Panc1 (cell line): ENCODE measurements around the gene TSPAN3. TPM values are rescaled to one million over a fixed set of nuclear protein-coding genes. Genes with fewer than 3 reads are reported as not detected.

ENCODE experiments used
- ATAC-seq: fragments of 200-7000 bp; cut with Tn5 transposase; 2 replicates; pipeline ENCODE4 v1.9.1; 2020; ENCODE audit warnings: mild to moderate bottlenecking, moderate library complexity
- BruUV-seq: library from RNA; stranded (reverse); fragments of 400-500 nt; replicated peaks from 2 replicates; lab custom pipeline; 2021; lab: Mats Ljungman, UMichigan
- CTCF ChIA-PET: fragments of 300-600 bp; sonication (Branson Sonifier 250); formaldehyde crosslinking; loops from one replicate; lab custom pipeline; 2022; ENCODE audit warnings: antibody characterized with exemption; lab: Charles Lee
- POLR2A ChIA-PET: fragments of 300-600 bp; sonication (Branson Sonifier 250); formaldehyde crosslinking; loops from one replicate; lab custom pipeline; 2022; ENCODE audit warnings: antibody characterized with exemption; lab: Charles Lee
- DNase-seq: peaks from one replicate; pipeline ENCODE4 v3.0.0-alpha.2; 2010; ENCODE audit warnings: low read depth, low spot score
- H3K27ac ChIP-seq: 2 replicates; pipeline ENCODE4 v1.5.1; 2011; ENCODE audit warnings: mild to moderate bottlenecking, low read length, inconsistent platforms
- H3K27me3 ChIP-seq: fragments of 200-500 bp; sonication (Bioruptor generic); 2 replicates; pipeline ENCODE4 v1.6.0; 2014; ENCODE audit warnings: low read length, inconsistent platforms; ENCODE audit not compliant: control insufficient read depth, insufficient read depth
- H3K36me3 ChIP-seq: fragments of 200-500 bp; sonication (Bioruptor generic); 2 replicates; pipeline ENCODE4 v1.5.1; 2014; ENCODE audit warnings: inconsistent platforms, mild to moderate bottlenecking, low read length, moderate library complexity; ENCODE audit not compliant: control insufficient read depth, insufficient read depth
- H3K4me1 ChIP-seq: 2 replicates; pipeline ENCODE4 v1.5.1; 2011; ENCODE audit warnings: inconsistent platforms, mild to moderate bottlenecking, low read length, moderate library complexity; ENCODE audit not compliant: control insufficient read depth, insufficient read depth
- H3K4me3 ChIP-seq, 2 experiments: 2 replicates each; pipeline ENCODE4 v1.5.1; 2011 to 2012; ENCODE audit warnings: low read depth in 2 of 2, low read length in 2 of 2, mild to moderate bottlenecking in 2 of 2, inconsistent platforms in 1 of 2, moderate library complexity in 1 of 2
- H3K9me3 ChIP-seq: fragments of 200-500 bp; sonication (Bioruptor generic); 2 replicates; pipeline ENCODE4 v1.5.1; 2014; ENCODE audit warnings: low read depth, mild to moderate bottlenecking, inconsistent platforms, low read length, moderate library complexity; ENCODE audit not compliant: control insufficient read depth, insufficient read depth
- POLR2AphosphoS5 ChIP-seq: IDR thresholded peaks from 2 replicates; pipeline ENCODE4 v1.6.1; 2012; ENCODE audit warnings: mild to moderate bottlenecking, low read depth, low read length, moderate library complexity
- SIN3A ChIP-seq: IDR thresholded peaks from 2 replicates; pipeline ENCODE4 v1.6.1; 2012; ENCODE audit warnings: low read depth, mild to moderate bottlenecking, low read length, moderate library complexity, borderline replicate concordance; ENCODE audit not compliant: insufficient read depth
- TCF7L2 ChIP-seq: IDR thresholded peaks from 2 replicates; pipeline ENCODE4 v1.6.1; 2011; ENCODE audit warnings: mild to moderate bottlenecking, low read depth, low read length, inconsistent platforms
- in situ Hi-C: cut with HindIII; loops from 2 replicates; pipeline ENCODE4 v1.10.0; 2016; ENCODE audit warnings: low sequenced_read_pairs, low pct_unique_long_range_greater_than_20kb
- intact Hi-C: fragments of 100-400 bp; cut with micrococcal nuclease; formaldehyde crosslinking; loops from one replicate; pipeline ENCODE4 v1.10.0; 2022; ENCODE audit not compliant: unreplicated experiment
- total RNA-seq: library from RNA; stranded (reverse); gene quantifications from one replicate; pipeline ENCODE4 v1.2.1, GENCODE V29; 2021; ENCODE audit not compliant: unreplicated experiment
- TF ChIP-seq, protein P1 (sequence below): fragments of 450-650 bp; IDR thresholded peaks from 2 replicates; pipeline ENCODE4 v1.5.1; 2017; ENCODE audit warnings: mild to moderate bottlenecking
- TF ChIP-seq, protein P2 (sequence below), 2 experiments: IDR thresholded peaks; 2 replicates each; pipeline ENCODE4 v1.6.1; 2011 to 2012; ENCODE audit warnings: low read depth in 2 of 2, control low read depth in 1 of 2, low read length in 1 of 2, mild to moderate bottlenecking in 1 of 2, moderate library complexity in 1 of 2; ENCODE audit not compliant: insufficient read depth in 1 of 2

TSPAN3 gene
- total RNA-seq, 1 experiment from 2014 or later = 130 TPM

DNA sequence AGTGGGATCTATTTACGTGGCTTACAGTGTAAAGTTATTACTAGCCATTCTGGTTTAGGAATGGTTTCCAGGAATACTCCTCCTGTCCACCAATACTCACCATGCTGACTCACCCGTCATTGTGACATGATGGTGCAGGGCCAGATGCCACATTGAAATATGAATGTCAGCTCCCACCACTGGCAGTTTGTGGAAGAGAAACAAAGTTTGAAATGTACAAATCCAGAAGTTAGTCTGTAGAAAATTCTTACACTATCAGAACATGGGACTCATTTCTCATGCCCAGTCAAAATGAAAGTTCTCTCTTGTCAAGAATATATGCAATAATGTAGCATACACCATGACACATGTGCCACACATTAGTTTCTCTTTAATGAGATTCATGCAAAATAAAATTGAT is 14.4 kb upstream of the TSPAN3 start:
- ATAC-seq (no peak), DNase-seq (no peak)
- POLR2A ChIA-PET = no interaction called here
- Histone ChIP-seq H3K9me3 (no peaks in the 10 kb centered on the region), H3K36me3 (no peaks in the 10 kb centered on the region), H3K4me3 (no peak overlapping the region), H3K27ac (no peak overlapping the region), H3K27me3 (no peaks in the 10 kb centered on the region), H3K4me1 (no peaks in the 10 kb centered on the region)
- CTCF ChIA-PET = interaction anchor here (0.7 kb wide), 1 partner anchor 61 kb away, joined by 3 read pairs; no protein-coding TSS in a partner anchor
- intact Hi-C loops (no loop called here), in situ Hi-C loops (no loop called here)
- BruUV-seq = no TSS peak
- TF ChIP-seq SIN3A = no peak
- TF ChIP-seq TCF7L2 = no peak
- TF ChIP-seq, protein P1, sequence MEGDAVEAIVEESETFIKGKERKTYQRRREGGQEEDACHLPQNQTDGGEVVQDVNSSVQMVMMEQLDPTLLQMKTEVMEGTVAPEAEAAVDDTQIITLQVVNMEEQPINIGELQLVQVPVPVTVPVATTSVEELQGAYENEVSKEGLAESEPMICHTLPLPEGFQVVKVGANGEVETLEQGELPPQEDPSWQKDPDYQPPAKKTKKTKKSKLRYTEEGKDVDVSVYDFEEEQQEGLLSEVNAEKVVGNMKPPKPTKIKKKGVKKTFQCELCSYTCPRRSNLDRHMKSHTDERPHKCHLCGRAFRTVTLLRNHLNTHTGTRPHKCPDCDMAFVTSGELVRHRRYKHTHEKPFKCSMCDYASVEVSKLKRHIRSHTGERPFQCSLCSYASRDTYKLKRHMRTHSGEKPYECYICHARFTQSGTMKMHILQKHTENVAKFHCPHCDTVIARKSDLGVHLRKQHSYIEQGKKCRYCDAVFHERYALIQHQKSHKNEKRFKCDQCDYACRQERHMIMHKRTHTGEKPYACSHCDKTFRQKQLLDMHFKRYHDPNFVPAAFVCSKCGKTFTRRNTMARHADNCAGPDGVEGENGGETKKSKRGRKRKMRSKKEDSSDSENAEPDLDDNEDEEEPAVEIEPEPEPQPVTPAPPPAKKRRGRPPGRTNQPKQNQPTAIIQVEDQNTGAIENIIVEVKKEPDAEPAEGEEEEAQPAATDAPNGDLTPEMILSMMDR = no peak
- TF ChIP-seq POLR2AphosphoS5 = no peak
- TF ChIP-seq, protein P2, sequence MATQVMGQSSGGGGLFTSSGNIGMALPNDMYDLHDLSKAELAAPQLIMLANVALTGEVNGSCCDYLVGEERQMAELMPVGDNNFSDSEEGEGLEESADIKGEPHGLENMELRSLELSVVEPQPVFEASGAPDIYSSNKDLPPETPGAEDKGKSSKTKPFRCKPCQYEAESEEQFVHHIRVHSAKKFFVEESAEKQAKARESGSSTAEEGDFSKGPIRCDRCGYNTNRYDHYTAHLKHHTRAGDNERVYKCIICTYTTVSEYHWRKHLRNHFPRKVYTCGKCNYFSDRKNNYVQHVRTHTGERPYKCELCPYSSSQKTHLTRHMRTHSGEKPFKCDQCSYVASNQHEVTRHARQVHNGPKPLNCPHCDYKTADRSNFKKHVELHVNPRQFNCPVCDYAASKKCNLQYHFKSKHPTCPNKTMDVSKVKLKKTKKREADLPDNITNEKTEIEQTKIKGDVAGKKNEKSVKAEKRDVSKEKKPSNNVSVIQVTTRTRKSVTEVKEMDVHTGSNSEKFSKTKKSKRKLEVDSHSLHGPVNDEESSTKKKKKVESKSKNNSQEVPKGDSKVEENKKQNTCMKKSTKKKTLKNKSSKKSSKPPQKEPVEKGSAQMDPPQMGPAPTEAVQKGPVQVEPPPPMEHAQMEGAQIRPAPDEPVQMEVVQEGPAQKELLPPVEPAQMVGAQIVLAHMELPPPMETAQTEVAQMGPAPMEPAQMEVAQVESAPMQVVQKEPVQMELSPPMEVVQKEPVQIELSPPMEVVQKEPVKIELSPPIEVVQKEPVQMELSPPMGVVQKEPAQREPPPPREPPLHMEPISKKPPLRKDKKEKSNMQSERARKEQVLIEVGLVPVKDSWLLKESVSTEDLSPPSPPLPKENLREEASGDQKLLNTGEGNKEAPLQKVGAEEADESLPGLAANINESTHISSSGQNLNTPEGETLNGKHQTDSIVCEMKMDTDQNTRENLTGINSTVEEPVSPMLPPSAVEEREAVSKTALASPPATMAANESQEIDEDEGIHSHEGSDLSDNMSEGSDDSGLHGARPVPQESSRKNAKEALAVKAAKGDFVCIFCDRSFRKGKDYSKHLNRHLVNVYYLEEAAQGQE (IDR thresholded peaks at IDR 0.05; ENCODE audit: insufficient read depth in 1 of 2, low read depth in 2 of 2, low read length in 1 of 2) = no peak

DNA sequence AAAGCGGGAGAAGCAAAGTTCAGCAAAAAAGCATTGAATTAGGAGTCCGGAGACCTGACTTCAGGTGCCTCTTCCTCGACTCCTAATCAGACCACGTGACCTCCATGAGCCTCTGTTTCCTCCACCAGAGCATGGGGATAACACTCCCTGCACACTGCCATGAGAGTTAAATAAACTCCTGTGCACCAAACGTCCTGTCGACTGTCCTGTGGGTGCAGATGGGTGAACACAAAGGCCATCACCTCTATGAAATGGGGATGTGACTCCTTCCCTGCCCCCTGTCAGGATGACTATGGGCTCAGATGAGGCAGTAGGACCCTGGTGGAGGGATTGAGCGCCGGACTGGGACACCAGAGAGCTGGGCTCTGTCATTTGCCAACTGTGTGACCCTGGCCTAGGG is 13.5 kb upstream of the TSPAN3 start:
- DNase-seq = no peak
- intact Hi-C loops = no loop called here
- Histone ChIP-seq H3K4me1 (no peaks in the 10 kb centered on the region), H3K4me3 (no peak overlapping the region), H3K36me3 (no peaks in the 10 kb centered on the region), H3K9me3 (no peaks in the 10 kb centered on the region), H3K27ac (no peak overlapping the region), H3K27me3 (no peaks in the 10 kb centered on the region)
- POLR2A ChIA-PET = no interaction called here
- in situ Hi-C loops = no loop called here
- 0 out of 2 replicates have a peak, but pooled peaks have one; percentile 18 for ATAC-seq
- TF ChIP-seq TCF7L2 = no peak
- TF ChIP-seq, protein P1 = no peak
- TF ChIP-seq SIN3A = no peak
- no peak for TF ChIP-seq POLR2AphosphoS5
- TF ChIP-seq, protein P2 (IDR thresholded peaks at IDR 0.05; ENCODE audit: insufficient read depth in 1 of 2, low read depth in 2 of 2, low read length in 1 of 2) = no peak
- CTCF ChIA-PET = no interaction called here
- no TSS peak for BruUV-seq
